Stimulated activated CD8-positive, alpha-beta memory T cell treated with anti-CD3 and anti-CD28 coated beads, Interleukin-15, amount 100 ng/mL, for 24 hours (primary cell): ENCODE data around the gene OR5B17.
"Not testable (repeated sequence)": the region's sequence is repeated elsewhere in the genome, so short reads cannot be mapped to it uniquely, and the experiment has no call there.

ENCODE experiments used
- DNase-seq: peaks from one replicate; pipeline ENCODE4 v3.0.0-alpha.2; 2020; ENCODE audit warnings: low read depth

The OR5B17 gene

DNA sequence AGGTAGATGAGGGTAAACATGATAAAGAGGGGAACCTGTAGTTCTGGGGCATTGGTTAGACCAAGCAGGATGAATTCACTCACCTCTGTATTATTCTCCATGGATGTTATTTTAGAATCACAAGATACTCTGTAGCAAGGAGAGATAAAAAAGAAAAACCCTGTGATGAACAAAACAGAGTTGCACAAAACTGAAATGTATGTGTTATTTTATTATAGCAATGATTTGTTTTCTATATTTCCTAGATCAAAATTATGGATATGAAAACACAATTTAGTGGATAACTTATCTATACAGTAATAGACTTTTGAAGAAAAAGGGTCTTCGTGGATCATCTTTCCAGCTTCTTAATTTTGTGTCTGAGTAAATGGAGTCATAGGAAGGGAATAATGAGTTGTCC lies at the start of gene OR5B17:
Gene OR5B17, minus strand, starts transcription at position 101 of the 400 bp plus-strand sequence. Its CDS starts 0 bp downstream, at position 101.
- DNase-seq: no peak

DNA sequence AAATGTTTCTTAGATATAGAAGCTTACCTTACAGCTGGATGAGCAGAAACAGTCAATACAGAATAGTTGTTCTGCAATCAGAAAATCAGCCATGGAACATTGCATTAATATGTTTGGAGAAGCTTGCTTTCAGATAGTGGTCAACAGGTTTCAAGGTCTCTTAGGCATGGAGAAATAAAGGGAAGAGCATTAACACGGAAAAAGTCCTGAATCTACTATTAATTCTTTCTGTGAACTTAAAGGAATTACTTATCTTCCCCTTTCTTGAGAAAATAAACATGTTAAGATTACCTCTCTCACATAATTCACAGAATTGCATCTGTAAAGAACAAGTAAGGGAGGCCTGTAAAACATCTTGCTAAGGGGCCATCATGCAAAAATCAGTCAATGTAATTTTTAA lies 47.9 kb upstream of the OR5B17 start, which contains the start of gene OR5B3:
Gene OR5B3, minus strand, starts transcription at position 101 of the 400 bp plus-strand sequence. CDS start 3,465 bp downstream, outside the sequence.
- no peak for DNase-seq

DNA sequence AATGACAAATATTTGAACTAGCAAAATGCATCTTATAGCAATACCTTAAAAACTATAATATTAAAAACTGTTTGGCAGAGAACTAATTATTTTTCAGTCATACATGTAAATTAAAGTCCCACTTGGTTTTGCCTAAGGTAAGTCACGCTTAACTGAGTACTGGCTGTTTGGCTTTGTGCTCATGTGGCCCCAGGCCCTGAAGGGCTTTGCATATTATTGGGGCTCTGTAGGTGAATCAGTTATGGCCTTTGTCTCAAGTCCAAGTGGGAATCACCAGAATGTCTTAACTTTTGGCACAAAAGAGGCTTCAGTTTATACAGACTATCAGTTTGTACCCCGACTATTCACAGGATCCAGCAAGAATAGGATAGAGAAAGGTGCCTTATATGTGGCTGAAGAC lies 40.8 kb upstream of the OR5B17 start:
- DNase-seq: not testable (repeated sequence)

DNA sequence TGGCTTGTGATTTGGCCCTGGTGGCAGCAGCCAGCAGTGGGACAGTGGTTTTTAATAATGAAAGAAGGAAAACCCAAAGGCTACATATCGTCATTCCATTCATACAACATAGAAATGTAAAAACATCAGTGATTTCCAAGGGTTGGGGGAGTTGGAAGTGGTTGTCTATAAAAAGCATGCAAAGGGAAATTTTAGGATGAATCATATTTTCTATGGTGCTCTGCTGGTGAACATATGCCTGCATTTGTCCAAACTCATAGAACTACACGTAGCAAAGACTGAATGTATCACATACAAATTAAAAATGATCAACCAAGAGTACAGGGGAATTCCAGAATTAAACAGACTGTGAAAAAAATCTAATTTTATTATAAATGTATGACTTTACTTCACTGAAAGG lies 36.7 kb upstream of the OR5B17 start:
- no peak for DNase-seq

DNA sequence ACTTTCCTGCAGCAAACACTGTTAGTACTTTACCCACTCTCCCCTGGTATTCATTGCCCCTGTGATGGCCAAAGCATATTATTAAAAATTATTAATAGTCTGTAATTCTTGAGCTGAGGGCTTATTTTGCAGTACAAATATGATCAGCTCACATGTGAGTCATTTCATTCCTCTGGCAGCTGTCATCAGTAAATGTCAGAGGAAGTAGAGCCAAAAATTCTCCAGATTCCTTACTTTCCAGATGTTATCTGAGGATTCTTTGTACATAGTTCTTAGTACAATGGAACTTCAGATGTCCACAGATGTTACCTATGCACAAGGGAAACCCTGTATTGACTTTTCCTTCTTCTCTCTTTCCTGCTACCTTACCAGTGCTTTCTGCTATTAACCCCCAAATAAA lies 35.3 kb upstream of the OR5B17 start:
- DNase-seq: no peak

DNA sequence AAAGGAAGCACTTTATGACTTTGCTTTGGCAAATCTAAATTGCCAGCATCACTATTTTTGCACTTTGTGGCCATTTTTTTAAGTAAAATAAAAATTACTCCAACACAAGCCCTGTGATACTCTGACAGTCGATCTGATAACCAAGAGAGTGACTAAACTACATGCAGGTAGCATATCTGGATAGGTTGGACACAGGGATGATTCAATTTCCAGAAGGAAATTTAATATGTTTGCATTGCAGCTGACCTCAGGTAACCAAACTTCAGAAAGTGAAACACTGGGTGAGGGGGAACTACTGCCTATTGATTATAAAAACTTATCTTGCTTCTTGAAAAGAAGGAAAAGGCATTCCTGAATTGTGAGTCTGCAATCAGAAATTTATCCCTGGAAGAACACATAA lies 33.9 kb upstream of the OR5B17 start:
- no peak for DNase-seq

DNA sequence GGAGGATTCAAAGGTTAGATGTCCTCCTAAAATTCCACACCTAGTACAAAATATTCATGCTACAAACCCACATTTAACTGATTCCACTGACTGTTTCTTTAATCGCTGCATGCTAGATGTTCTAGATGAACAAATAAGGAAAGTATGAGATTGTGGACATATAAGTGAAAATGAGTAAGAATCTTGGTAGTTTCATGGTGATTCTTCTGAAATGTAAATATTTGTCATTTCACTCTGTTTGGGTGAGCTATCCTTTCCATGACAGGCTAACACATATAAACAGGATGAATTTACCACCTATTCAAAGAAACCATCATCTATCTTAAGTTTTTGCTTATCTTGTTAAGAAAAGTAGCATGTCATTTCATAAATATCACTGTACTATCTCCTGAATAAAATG lies 33.0 kb upstream of the OR5B17 start:
- no peak for DNase-seq

DNA sequence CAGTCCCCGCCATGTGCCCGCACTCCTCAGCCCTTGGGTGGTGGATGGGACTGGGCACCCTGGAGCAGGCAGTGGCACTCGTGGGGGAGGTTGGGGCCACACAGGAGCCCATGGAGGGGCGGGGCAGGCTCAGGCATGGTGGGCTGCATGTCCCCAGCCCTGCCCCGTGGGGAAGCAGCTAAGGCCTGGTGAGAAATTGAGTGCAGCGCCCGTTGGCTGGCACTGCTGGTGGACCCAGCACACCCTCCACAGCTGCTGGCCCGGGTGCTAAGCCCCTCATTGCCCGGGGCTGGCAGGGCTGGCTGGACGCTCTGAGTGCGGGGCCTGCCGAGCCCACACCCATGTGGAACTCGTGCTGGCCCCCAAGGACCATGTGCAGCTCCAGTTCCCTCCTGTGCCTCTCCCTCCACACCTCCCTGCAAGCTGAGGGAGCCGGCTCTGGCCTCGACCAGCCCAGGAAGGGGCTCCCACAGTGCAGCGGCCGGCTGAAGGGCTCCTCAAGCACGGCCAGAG lies 31.7 kb upstream of the OR5B17 start:
- DNase-seq: no peak

DNA sequence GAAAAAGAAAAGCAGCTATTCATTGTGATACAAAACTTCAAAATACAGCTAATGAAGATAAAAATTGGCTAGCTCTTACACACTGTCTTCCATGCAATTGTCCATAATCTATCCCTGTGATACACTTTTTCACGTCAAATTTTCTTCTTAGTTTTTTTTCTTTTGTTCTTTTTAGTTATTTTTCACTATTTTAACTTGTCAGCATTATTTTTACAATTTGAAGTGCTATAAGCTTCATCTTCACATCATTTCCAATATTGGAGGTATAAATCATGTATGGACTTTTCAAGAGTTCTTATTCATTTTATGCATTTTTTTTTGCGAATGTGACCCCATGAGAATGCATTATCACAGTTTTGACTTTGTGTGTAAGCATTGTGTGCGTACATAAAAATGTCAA lies 4.1 kb downstream of the OR5B17 start:
- DNase-seq: no peak

DNA sequence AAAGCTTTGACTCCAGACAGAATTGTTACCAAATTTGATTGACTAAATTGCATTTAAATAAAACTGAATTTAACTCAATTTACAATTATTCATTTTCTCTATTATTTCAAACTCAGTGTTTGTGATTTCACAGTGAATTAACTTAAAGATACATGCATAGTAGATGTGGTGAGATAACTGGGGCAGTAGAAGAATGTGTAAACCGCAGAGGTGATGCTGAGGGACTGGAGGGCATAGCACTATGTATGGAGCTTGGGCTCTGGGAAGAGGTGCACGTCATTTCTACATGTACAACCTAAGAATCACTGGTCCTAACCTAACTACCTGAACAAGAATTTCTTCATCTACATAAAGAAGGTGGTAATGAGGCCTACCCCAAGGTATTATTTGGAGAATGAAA lies 13.7 kb downstream of the OR5B17 start:
- no peak for DNase-seq

DNA sequence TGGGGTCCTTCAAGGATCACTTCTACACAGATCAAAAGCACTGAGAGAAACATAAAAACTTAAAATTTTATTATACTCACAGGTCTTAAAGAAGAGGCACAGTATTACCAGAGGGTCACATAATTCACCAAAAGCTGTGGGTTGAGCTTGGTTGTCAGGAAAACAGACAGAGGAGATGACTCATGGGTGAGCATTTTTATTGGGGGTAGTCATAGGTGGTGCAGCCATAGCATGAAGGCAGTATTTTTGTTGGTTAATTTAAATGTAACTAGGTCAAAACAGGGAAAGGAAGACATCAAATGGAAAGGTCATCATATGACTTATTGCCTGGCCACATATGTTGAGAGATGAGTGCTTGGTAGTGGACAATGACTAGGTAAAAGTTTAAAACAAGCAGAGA lies 24.2 kb downstream of the OR5B17 start:
- no peak for DNase-seq

DNA sequence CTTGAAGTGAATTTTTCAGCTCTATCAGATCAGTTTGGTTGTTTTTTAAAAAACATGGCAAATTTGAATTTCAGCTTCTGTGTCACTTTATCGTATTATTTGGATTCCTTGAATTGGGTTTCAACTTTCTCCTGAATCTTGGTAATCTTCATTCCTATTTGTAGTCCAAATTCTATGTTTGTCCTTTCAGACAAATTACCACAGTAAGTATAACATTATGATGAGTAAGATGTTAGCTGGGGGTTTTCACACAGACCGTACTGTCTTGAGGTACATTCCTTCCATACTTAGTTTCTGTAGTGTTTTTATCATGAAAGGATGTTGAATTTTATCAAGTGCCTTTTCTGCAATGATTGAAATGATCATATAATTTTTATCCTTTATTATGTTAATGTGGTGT lies 28.0 kb downstream of the OR5B17 start:
- DNase-seq: no peak

DNA sequence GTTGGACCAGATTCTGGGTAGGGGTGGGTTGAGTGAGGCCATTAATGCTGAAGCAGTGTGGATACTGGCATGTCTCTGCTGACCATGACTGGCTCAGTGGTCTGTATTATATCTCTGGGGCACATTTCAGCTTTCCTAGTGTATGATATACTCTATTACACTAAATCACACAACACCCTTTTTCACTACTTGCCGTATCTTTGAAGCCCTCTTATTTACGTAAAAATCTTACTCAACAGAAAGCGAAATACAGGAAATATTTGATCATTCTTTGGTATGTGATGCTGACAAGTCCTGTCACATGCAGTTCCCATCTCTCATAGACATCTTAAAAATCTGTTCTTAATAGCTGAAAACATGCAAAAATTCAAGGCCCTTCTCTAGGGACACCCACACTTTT lies 40.3 kb downstream of the OR5B17 start:
- DNase-seq: no peak

DNA sequence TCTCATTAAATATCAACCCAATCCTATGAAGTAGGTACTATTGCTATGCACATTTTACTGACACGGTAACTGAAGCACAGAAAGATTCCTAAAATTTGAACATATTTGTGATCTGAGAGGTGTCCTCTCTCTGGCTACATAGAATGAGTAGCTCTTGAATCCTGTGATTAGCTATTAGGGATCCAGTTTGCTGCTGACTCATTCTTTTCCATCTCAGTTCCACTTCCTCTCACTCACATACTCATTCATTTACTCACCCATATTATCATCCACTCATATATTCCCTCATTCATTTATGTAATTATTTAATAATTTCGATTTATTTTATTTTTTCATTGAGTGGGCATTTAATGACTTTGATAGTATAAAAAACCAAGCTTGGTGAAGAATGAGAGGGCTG lies 42.7 kb downstream of the OR5B17 start:
- no peak for DNase-seq
